Esophagus squamous epithelium (tissue), 4 donors: ENCODE data around the gene OSCP1.

ENCODE experiments used
- CTCF ChIP-seq, 6 experiments: fragments of 450-650 bp in 4 of 6; fragments of 200-600 bp in 2 of 6; sonication (generic) in 2 of 6; IDR thresholded peaks; one replicate each; pipeline ENCODE4 v1.5.1; 2016 to 2019; ENCODE audit warnings: antibody characterized with exemption in 6 of 6, mild to moderate bottlenecking in 4 of 6, moderate library complexity in 4 of 6
- POLR2A ChIP-seq, 4 donors: fragments of 450-650 bp; IDR thresholded peaks; one replicate each; pipeline ENCODE4 v1.6.1; 2017; ENCODE audit warnings: antibody characterized with exemption in 4 of 4, mild to moderate bottlenecking in 4 of 4, moderate library complexity in 3 of 4

- TF ChIP-seq CTCF (IDR thresholded peaks at IDR 0.05) (no peak), POLR2A (IDR thresholded peaks at IDR 0.05) (no peak)
These were observed 29.8 kb downstream of the OSCP1 start for GRCh38 chr1:36420409-36420808.
